Mucosa of descending colon (tissue), 3 donors: ENCODE measurements around the gene ARRDC5. TPM values are rescaled to one million over a fixed set of nuclear protein-coding genes. Genes with fewer than 3 reads are reported as not detected.

Source experiments
- ATAC-seq: fragments of 200-7000 bp; cut with Tn5 transposase; one replicate; pipeline ENCODE4 v1.9.1; 2020; ENCODE audit warnings: mild to moderate bottlenecking, moderate library complexity
- DNase-seq, 3 donors: peaks; one replicate each; pipeline ENCODE4 v3.0.0-alpha.2; 2020
- H3K36me3 ChIP-seq: fragments of 200-600 bp; one replicate; pipeline ENCODE4 v1.8.0; 2021; ENCODE audit warnings: low read depth, mild to moderate bottlenecking
- H3K4me1 ChIP-seq: fragments of 200-600 bp; one replicate; pipeline ENCODE4 v1.8.0; 2021; ENCODE audit warnings: low read depth, mild to moderate bottlenecking
- H3K4me3 ChIP-seq: fragments of 200-600 bp; one replicate; pipeline ENCODE4 v1.8.0; 2021; ENCODE audit warnings: mild to moderate bottlenecking
- H3K9me3 ChIP-seq: fragments of 200-600 bp; one replicate; pipeline ENCODE4 v1.8.0; 2021; ENCODE audit warnings: mild to moderate bottlenecking
- intact Hi-C, 2 donors: fragments of 100-400 bp; cut with DNase I in 1 of 2; cut with micrococcal nuclease in 1 of 2; formaldehyde crosslinking; loops; one replicate each; pipeline versions ENCODE4 v1.11.0 to v1.11.1; 2022; cut with DNase I, micrococcal nuclease
- total RNA-seq, 3 donors: library from RNA; stranded (reverse); fragmentation: NEBNext Ultra II Directional in 2 of 3; extraction: Animal tissue kit (Norgen Biotek cat#: 25700) in 2 of 3; gene quantifications; one replicate each; pipeline versions ENCODE4 v1.2.1 to v1.2.4, GENCODE V29; 2021 to 2023
- TF ChIP-seq, protein P1 (sequence below): fragments of 200-600 bp; IDR thresholded peaks from one replicate; pipeline ENCODE4 v1.8.0; 2022; ENCODE audit warnings: antibody characterized with exemption, mild to moderate bottlenecking
- donor health status: DM: no; HTN: no; CAD: no; lungs with moderate emphysema.
- donor health status: DM: no; HTN: no; CAD: no.
- donor health status: DM: no; HTN: yes; CAD: no.

ARRDC5 gene
- total RNA-seq, 3 donors from 2014 or later = 0.22 to 0.70 TPM; not detected in 1

DNA sequence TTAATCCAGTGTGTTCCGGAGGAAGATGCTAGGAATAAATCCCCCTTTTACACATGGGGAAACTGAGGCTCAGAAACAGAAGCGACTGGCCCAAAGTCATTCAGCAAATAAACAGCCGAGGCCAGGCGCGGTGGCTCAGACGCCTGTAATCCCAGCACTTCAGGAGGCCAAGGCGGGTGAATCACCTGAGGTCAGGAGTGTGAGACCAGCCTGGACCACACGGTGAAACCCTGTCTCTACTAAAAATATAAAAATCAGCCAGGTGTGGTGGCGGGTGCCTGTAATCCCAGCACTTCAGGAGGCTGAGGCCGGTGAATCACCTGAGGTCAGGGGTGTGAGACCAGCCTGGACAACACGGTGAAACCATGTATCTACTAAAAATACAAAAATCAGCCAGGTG, 23.7 kb downstream of the ARRDC5 start:
- H3K4me1 ChIP-seq = no peaks in the 10 kb centered on the region
- H3K36me3 ChIP-seq = no peaks in the 10 kb centered on the region
- intact Hi-C loops = no loop called here
- H3K9me3 ChIP-seq = no peaks in the 10 kb centered on the region
- no peak overlapping the region for H3K4me3 ChIP-seq
- TF ChIP-seq, protein P1, sequence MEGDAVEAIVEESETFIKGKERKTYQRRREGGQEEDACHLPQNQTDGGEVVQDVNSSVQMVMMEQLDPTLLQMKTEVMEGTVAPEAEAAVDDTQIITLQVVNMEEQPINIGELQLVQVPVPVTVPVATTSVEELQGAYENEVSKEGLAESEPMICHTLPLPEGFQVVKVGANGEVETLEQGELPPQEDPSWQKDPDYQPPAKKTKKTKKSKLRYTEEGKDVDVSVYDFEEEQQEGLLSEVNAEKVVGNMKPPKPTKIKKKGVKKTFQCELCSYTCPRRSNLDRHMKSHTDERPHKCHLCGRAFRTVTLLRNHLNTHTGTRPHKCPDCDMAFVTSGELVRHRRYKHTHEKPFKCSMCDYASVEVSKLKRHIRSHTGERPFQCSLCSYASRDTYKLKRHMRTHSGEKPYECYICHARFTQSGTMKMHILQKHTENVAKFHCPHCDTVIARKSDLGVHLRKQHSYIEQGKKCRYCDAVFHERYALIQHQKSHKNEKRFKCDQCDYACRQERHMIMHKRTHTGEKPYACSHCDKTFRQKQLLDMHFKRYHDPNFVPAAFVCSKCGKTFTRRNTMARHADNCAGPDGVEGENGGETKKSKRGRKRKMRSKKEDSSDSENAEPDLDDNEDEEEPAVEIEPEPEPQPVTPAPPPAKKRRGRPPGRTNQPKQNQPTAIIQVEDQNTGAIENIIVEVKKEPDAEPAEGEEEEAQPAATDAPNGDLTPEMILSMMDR = no peak
- DNase-seq (no peak), ATAC-seq (no peak)

DNA sequence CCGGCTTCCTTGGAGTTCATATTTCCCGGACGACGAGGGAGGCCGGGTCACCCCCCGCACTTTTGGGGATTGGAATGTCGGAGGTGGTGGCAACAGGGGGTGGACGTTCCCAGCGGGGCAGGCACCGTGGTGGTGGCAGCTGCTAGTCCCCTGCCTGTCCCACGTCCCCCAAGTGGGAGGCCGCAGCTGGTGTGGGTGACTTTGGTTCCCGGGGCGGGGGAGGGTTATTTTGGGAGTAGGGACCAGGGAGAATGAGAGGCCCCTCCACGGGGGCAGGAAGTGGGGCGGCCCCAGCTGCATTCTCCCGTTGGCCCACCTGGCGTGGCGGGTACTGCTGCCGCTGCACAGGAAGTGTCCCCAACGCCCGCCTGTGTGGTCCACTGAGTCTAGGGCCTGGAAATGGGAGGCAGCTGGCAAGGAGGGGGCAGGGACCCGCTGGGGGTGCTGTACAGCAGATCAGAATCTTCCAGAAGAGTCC, 24.2 kb downstream of the ARRDC5 start:
- DNase-seq = no peak
- no peaks in the 10 kb centered on the region for H3K9me3 ChIP-seq
- no peak for ATAC-seq
- TF ChIP-seq, protein P1 = no peak
- no peaks in the 10 kb centered on the region for H3K36me3 ChIP-seq
- intact Hi-C loops = no loop called here
- no peaks in the 10 kb centered on the region for H3K4me1 ChIP-seq
- no peak overlapping the region for H3K4me3 ChIP-seq

DNA sequence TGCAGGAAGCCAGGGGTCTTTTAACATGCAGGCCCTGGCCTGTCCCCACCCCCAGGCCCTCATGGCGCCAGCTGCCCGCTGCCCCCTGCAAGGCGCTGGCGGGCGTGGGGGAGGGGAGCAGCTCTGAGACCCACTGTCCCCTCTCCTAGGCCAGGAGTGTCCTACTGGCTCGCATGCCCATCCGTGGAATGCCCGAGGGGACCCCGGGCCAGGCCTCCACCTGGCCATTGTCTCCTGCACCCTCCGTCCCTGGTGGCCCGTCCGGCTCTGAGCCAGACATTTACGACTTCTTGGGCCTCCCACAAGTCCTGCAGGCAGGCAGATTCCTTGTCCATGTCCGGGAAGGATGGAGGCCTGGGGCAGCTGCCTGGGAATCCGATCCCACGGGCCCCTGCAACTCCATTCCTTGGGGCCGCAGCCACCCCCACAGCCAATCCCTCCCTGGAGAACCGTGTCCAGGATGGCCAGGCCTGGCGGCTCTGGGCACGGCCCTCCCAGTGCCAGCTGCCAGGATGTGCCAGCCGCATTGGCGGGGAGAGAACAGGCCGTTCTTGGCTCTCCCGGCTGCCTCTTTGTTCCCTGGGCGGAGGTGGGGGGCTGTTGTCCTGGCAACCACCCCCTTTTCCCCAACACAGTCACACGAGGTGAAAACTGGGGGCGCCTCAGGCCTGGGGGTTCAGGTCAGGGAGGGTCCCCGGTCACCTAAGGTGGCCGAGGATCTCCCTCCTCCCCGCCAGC, 24.8 kb downstream of the ARRDC5 start:
- TF ChIP-seq, protein P1 = no peak
- Histone ChIP-seq H3K9me3 (no peaks in the 10 kb centered on the region), H3K36me3 (no peaks in the 10 kb centered on the region), H3K4me3 (no peak overlapping the region), H3K4me1 (no peaks in the 10 kb centered on the region)
- no peak for DNase-seq
- intact Hi-C loops = no loop called here
- no peak for ATAC-seq

DNA sequence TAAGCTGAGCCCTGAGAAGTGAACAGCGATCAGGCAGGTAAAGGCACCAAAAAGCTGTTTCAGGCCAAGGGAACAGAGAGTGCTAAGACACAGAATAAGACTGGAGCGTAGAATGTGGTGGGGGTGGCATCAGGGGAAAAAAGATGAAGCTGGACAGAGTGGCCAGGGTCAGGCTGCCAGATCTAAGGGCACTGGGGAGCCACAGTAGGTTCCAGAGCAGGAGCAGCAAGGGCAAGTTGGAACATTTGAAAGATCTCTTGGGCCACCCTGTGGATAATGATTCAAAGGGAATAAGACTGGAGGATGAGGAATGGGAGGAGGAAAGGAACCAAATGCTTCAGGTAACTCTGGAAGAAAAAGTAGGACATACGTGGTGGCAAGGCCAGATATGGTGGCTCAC, 28.8 kb downstream of the ARRDC5 start:
- intact Hi-C loops = loop anchor here (5.0 kb wide), 2 partner anchors 38 to 158 kb away; no protein-coding TSS in a partner anchor
- no peak for DNase-seq
- Histone ChIP-seq H3K4me3 (no peak overlapping the region), H3K4me1 (no peaks in the 10 kb centered on the region), H3K36me3 (no peaks in the 10 kb centered on the region), H3K9me3 (no peaks in the 10 kb centered on the region)
- TF ChIP-seq, protein P1 = no peak
- ATAC-seq = no peak

DNA sequence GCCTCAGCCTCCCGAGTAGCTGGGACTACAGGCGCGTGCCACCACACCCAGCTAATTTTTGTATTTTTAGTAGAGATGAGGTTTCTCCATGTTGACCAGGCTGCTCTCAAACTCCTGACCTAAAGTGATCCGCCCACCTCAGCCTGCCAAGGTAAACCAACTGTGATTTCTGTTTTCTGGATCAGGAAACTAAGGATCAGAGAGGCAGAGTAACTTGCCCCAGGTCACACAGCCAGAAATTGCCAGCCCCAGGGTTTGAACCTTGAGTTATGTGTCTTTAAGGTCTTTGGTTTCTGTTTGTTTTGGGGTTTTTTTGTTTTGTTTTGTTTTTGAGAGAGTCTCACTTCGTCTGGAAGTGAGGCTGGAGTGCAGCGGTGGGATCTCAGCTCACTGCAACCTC, 31.0 kb downstream of the ARRDC5 start:
- H3K9me3 ChIP-seq = no peaks in the 10 kb centered on the region
- TF ChIP-seq, protein P1 = no peak
- intact Hi-C loops = loop anchor here (5.0 kb wide), 2 partner anchors 41 to 161 kb away; no protein-coding TSS in a partner anchor
- DNase-seq (no peak), ATAC-seq (no peak)
- H3K36me3 ChIP-seq = no peaks in the 10 kb centered on the region
- H3K4me3 ChIP-seq = no peak overlapping the region
- H3K4me1 ChIP-seq = peaks cover 2% of the 10 kb centered on the region
